GM12891 (cell line): ENCODE measurements around the gene YWHAQ.

Experiments used
- POLR2A ChIP-seq: IDR thresholded peaks from 2 replicates; pipeline ENCODE4 v1.6.1; 2011; ENCODE audit warnings: low read depth, low read length, control low read depth
- POLR2AphosphoS5 ChIP-seq: IDR thresholded peaks from 2 replicates; pipeline ENCODE4 v1.6.1; 2011; ENCODE audit warnings: low read depth, low read length, control low read depth
- POU2F2 ChIP-seq: IDR thresholded peaks from 2 replicates; pipeline ENCODE4 v1.6.1; 2011; ENCODE audit warnings: low read depth, mild to moderate bottlenecking, control low read depth, low read length, moderate library complexity
- TAF1 ChIP-seq: IDR thresholded peaks from 2 replicates; pipeline ENCODE4 v1.6.1; 2011; ENCODE audit warnings: low read depth, low read length, control low read depth

GRCh38 chr2:9627310-9627709 lies 3.5 kb downstream of the YWHAQ start:
- TF ChIP-seq POLR2A = no peak
- TF ChIP-seq POLR2AphosphoS5 = no peak
- no peak for TF ChIP-seq TAF1
- no peak for TF ChIP-seq POU2F2
